ENCODE results near the gene IQCN.

IQCN gene

GRCh38 chr19:18234194-18234593 lies 40.1 kb downstream of the IQCN start:
- H3K27ac ChIP-seq = no peak overlapping the region
- no peak for DNase-seq (ENCODE audit: low spot score)
- ChIA-PET CTCF (interaction anchor here (2.3 kb wide), 1 partner anchor 18 kb away, joined by 12 read pairs; no protein-coding TSS in a partner anchor), POLR2A (ENCODE audit: low non-redundant PET) (no interaction called here)
- no peak for TF ChIP-seq CTCF (conservative IDR thresholded peaks at IDR 0.05; ENCODE audit: low read depth)

- ChIA-PET CTCF (interaction anchor here (0.9 to 2.3 kb wide), 3 partner anchors 9 to 21 kb away, joined by 3 to 12 read pairs (median 3); no protein-coding TSS in a partner anchor), POLR2A (ENCODE audit: low non-redundant PET) (no interaction called here)
- TF ChIP-seq CTCF (conservative IDR thresholded peaks at IDR 0.05; ENCODE audit: low read depth) = no peak
- peak; percentile 74 for DNase-seq (ENCODE audit: low spot score)
- no peak overlapping the region for H3K27ac ChIP-seq
These were observed 40.9 kb downstream of the IQCN start for GRCh38 chr19:18233224-18233825.

GRCh38 chr19:18232540-18233223 lies 41.6 kb downstream of the IQCN start:
- ChIA-PET CTCF (interaction anchor here (0.6 to 2.3 kb wide), 4 partner anchors 8 to 737 kb away, joined by 3 to 12 read pairs (median 3); no protein-coding TSS in a partner anchor), POLR2A (ENCODE audit: low non-redundant PET) (no interaction called here)
- H3K27ac ChIP-seq = no peak overlapping the region
- TF ChIP-seq CTCF (conservative IDR thresholded peaks at IDR 0.05; ENCODE audit: low read depth) = no peak
- peak; percentile 33 for DNase-seq (ENCODE audit: low spot score)

GRCh38 chr19:18231775-18232174 lies 42.5 kb downstream of the IQCN start:
- DNase-seq (ENCODE audit: low spot score) = no peak
- H3K27ac ChIP-seq = no peak overlapping the region
- ChIA-PET POLR2A (ENCODE audit: low non-redundant PET) (interaction anchor here (0.8 kb wide), 1 partner anchor 34 kb away, joined by 3 read pairs; no protein-coding TSS in a partner anchor), CTCF (interaction anchor here (1.2 kb wide), 1 partner anchor 17 kb away, joined by 3 read pairs; no protein-coding TSS in a partner anchor)
- no peak for TF ChIP-seq CTCF (conservative IDR thresholded peaks at IDR 0.05; ENCODE audit: low read depth)

GRCh38 chr19:18230941-18231734 lies 43.1 kb downstream of the IQCN start:
- no peak for TF ChIP-seq CTCF (conservative IDR thresholded peaks at IDR 0.05; ENCODE audit: low read depth)
- CTCF ChIA-PET = interaction anchor here (0.7 to 1.2 kb wide), 2 partner anchors 18 to 20 kb away, joined by 3 to 6 read pairs; no protein-coding TSS in a partner anchor
- POLR2A ChIA-PET (ENCODE audit: low non-redundant PET) = interaction anchor here (0.8 kb wide), 1 partner anchor 33 kb away, joined by 3 read pairs; no protein-coding TSS in a partner anchor
- H3K27ac ChIP-seq = no peak overlapping the region
- no peak for DNase-seq (ENCODE audit: low spot score)

- no peak for TF ChIP-seq CTCF (conservative IDR thresholded peaks at IDR 0.05; ENCODE audit: low read depth)
- no peak for DNase-seq (ENCODE audit: low spot score)
- POLR2A ChIA-PET (ENCODE audit: low non-redundant PET) = no interaction called here
- CTCF ChIA-PET = no interaction called here
- no peak overlapping the region for H3K27ac ChIP-seq
These were observed 44.3 kb downstream of the IQCN start for GRCh38 chr19:18229915-18230314.

All from RWPE1 (cell line).